OCI-LY7 (cell line): Measurements from ENCODE around the gene HSDL2. TPM values are rescaled to one million over a fixed set of nuclear protein-coding genes. Genes with fewer than 3 reads are reported as not detected.

ENCODE experiments used
- BruUV-seq: library from RNA; stranded (reverse); fragments of 400-500 nt; replicated peaks from 2 replicates; lab custom pipeline; 2021; lab: Mats Ljungman, UMichigan
- CTCF ChIA-PET: fragments of 300-600 bp; sonication (Branson Sonifier 250); formaldehyde crosslinking; loops from one replicate; lab custom pipeline; 2022; ENCODE audit warnings: antibody characterized with exemption; ENCODE audit not compliant: unreplicated experiment; lab: Charles Lee
- POLR2A ChIA-PET: fragments of 300-600 bp; sonication (Branson Sonifier 250); formaldehyde crosslinking; loops from one replicate; lab custom pipeline; 2022; ENCODE audit warnings: antibody characterized with exemption; lab: Charles Lee
- DNase-seq: peaks from one replicate; pipeline ENCODE4 v3.0.0-alpha.2; 2015; ENCODE audit warnings: low spot score
- H2AFZ ChIP-seq: fragments of 200-600 bp; sonication (generic), shearing (Covaris generic); 2 replicates; pipeline ENCODE4 v1.6.1; 2014; ENCODE audit warnings: mild to moderate bottlenecking, antibody characterized with exemption, low read length, moderate library complexity
- H3K27ac ChIP-seq: fragments of 200-600 bp; sonication (generic); 2 replicates; pipeline ENCODE4 v1.5.1; 2014; ENCODE audit warnings: mixed run types, low read depth, mild to moderate bottlenecking, moderate library complexity, low read length, inconsistent platforms; ENCODE audit not compliant: poor library complexity, severe bottlenecking
- H3K36me3 ChIP-seq: fragments of 200-600 bp; sonication (generic); 2 replicates; pipeline ENCODE4 v1.6.1; 2014; ENCODE audit warnings: mild to moderate bottlenecking, antibody characterized with exemption, low read length, moderate library complexity, mixed read lengths; ENCODE audit not compliant: insufficient read depth
- H3K4me1 ChIP-seq: fragments of 200-600 bp; sonication (generic); 2 replicates; pipeline ENCODE4 v1.5.1; 2014; ENCODE audit warnings: mild to moderate bottlenecking, low read length; ENCODE audit not compliant: insufficient read depth, poor library complexity, severe bottlenecking
- H3K4me2 ChIP-seq: fragments of 200-600 bp; sonication (generic); 2 replicates; pipeline ENCODE4 v1.6.1; 2014; ENCODE audit warnings: mild to moderate bottlenecking, low read length
- H3K4me3 ChIP-seq: fragments of 200-600 bp; sonication (generic); 2 replicates; pipeline ENCODE4 v1.5.1; 2014; ENCODE audit warnings: mild to moderate bottlenecking, low read depth, low read length; ENCODE audit not compliant: poor library complexity, severe bottlenecking
- H3K79me2 ChIP-seq: fragments of 200-600 bp; sonication (generic); 2 replicates; pipeline ENCODE4 v1.6.1; 2016; ENCODE audit warnings: low read depth, mild to moderate bottlenecking, low read length, moderate library complexity, mixed read lengths; ENCODE audit not compliant: insufficient read depth
- H3K9me2 ChIP-seq: fragments of 200-600 bp; sonication (generic); 2 replicates; pipeline ENCODE4 v1.6.1; 2016; ENCODE audit warnings: mild to moderate bottlenecking, low read length, mixed read lengths; ENCODE audit not compliant: insufficient read depth
- H3K9me3 ChIP-seq: fragments of 200-600 bp; sonication (generic); 2 replicates; pipeline ENCODE4 v1.6.1; 2014; ENCODE audit warnings: mild to moderate bottlenecking, mixed run types, low read length, mixed read lengths
- H4K20me1 ChIP-seq: fragments of 200-600 bp; sonication (generic); 2 replicates; pipeline ENCODE4 v1.6.1; 2014; ENCODE audit warnings: mild to moderate bottlenecking, antibody characterized with exemption, low read length, moderate library complexity, mixed read lengths; ENCODE audit not compliant: insufficient read depth
- EZH2phosphoT487 ChIP-seq: fragments of 200-600 bp; sonication (generic); IDR thresholded peaks from 2 replicates; pipeline ENCODE4 v1.6.1; 2018; ENCODE audit warnings: low read depth, borderline replicate concordance, mild to moderate bottlenecking, mixed run types, antibody characterized with exemption, low read length, moderate library complexity, mixed read lengths
- intact Hi-C: fragments of 100-400 bp; cut with micrococcal nuclease; formaldehyde crosslinking; loops from one replicate; pipeline ENCODE4 v1.10.0; 2022; ENCODE audit not compliant: unreplicated experiment
- total RNA-seq, 2 experiments: library from RNA; depleted of rRNA in 1 of 2; stranded (reverse); fragments of >200 nt in 1 of 2; shearing (Covaris generic) in 1 of 2; gene quantifications; 2 replicates each; pipeline ENCODE4 v1.2.3, GENCODE V29; 2014 to 2022
- TF ChIP-seq, protein P1 (sequence below): fragments of 200-600 bp; sonication (generic); conservative IDR thresholded peaks from 2 replicates; pipeline ENCODE4 v1.5.1; 2014; ENCODE audit warnings: mild to moderate bottlenecking, antibody characterized with exemption, low read length, moderate library complexity, mixed read lengths

HSDL2 gene
- total RNA-seq, 2 experiments from 2014 or later: 12.7 to 16.6 TPM

DNA sequence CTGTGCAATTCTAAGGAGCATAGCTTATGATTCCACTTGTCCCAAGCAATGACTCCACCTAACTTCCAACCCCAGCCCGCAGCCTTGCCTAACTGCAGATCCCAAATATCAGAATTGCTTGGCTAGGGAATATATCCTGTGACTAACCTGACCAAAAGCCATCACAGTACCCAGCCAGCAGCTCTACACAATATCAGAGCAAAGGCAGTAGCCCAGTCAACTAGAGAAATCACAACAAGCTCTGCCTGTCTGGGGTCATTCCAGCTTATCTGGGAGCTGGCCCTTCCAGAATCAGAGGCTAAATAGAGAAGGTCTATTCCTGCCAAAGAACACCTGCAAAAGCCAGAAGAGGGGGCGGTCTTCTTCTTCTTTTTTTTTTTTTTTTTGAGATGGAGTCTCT, 97.4 kb downstream of the HSDL2 start:
- no peaks in the 10 kb centered on the region for H3K9me3 ChIP-seq
- H4K20me1 ChIP-seq: no peaks in the 10 kb centered on the region
- no peak overlapping the region for H3K4me2 ChIP-seq
- no TSS peak for BruUV-seq
- H3K9me2 ChIP-seq: no peaks in the 10 kb centered on the region
- ChIA-PET CTCF (no interaction called here), POLR2A (interaction anchor here (0.6 to 1.6 kb wide), 3 partner anchors 14 to 321 kb away, joined by 3 to 4 read pairs (median 4); no protein-coding TSS in a partner anchor)
- H3K36me3 ChIP-seq: peaks cover 4% of the 10 kb centered on the region; the same call in 1 of the 2 replicates
- H3K27ac ChIP-seq: no peak overlapping the region
- intact Hi-C loops: no loop called here
- DNase-seq: no peak
- no peak for TF ChIP-seq EZH2phosphoT487
- TF ChIP-seq, protein P1, sequence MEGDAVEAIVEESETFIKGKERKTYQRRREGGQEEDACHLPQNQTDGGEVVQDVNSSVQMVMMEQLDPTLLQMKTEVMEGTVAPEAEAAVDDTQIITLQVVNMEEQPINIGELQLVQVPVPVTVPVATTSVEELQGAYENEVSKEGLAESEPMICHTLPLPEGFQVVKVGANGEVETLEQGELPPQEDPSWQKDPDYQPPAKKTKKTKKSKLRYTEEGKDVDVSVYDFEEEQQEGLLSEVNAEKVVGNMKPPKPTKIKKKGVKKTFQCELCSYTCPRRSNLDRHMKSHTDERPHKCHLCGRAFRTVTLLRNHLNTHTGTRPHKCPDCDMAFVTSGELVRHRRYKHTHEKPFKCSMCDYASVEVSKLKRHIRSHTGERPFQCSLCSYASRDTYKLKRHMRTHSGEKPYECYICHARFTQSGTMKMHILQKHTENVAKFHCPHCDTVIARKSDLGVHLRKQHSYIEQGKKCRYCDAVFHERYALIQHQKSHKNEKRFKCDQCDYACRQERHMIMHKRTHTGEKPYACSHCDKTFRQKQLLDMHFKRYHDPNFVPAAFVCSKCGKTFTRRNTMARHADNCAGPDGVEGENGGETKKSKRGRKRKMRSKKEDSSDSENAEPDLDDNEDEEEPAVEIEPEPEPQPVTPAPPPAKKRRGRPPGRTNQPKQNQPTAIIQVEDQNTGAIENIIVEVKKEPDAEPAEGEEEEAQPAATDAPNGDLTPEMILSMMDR: no peak
- H3K79me2 ChIP-seq: no peaks in the 10 kb centered on the region
- no peaks in the 10 kb centered on the region for H3K4me1 ChIP-seq
- H2AFZ ChIP-seq: no peak overlapping the region
- no peak overlapping the region for H3K4me3 ChIP-seq

DNA sequence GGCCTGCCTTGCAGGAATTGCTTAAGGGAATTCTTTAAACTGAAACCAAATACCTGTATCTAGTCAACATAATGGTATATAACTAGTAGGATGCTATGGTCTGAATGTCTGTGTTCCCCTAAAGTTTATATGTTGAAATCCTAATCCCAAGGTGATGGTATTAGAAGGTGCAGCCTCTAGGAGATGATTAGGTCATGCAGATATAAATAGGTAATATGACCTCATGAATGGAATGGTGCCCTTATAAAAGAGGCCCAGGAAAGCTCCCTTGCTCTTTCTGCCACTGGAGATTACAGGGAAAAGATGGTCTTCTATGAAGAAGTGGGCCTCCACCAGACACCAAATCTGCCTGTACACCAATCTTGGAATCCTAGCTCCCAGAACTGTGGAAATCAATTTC, 99.3 kb downstream of the HSDL2 start:
- Histone ChIP-seq H3K4me3 (no peak overlapping the region), H3K9me3 (no peaks in the 10 kb centered on the region), H2AFZ (no peak overlapping the region), H3K27ac (no peak overlapping the region), H3K36me3 (peaks cover 4% of the 10 kb centered on the region; the same call in 1 of the 2 replicates), H3K4me2 (no peak overlapping the region), H3K79me2 (no peaks in the 10 kb centered on the region), H4K20me1 (no peaks in the 10 kb centered on the region), H3K4me1 (no peaks in the 10 kb centered on the region), H3K9me2 (no peaks in the 10 kb centered on the region)
- DNase-seq: no peak
- ChIA-PET POLR2A (interaction anchor here (0.7 kb wide), 1 partner anchor 514 kb away, joined by 7 read pairs; no protein-coding TSS in a partner anchor), CTCF (no interaction called here)
- TF ChIP-seq EZH2phosphoT487: no peak
- TF ChIP-seq, protein P1: no peak
- no TSS peak for BruUV-seq
- intact Hi-C loops: no loop called here

DNA sequence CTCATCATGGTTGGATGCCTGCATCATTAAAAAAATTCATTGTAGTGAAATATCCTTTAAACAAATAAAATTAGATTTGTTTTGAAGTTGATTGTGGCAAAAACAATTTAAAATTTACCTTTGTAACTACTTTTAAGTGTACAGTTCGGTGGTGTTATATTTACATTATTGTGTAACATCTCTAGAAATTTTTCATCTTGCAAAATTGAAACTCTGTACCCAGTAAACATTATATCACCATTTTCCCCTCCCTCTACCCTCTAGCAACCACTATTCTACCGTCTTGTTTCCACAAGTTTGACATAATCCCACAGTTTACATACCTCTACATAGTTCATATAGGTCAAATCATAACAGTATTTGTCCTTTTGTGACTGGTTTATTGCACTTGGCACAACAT, 104.7 kb downstream of the HSDL2 start:
- Histone ChIP-seq H3K27ac (no peak overlapping the region), H3K4me3 (no peak overlapping the region), H3K79me2 (peaks cover 21% of the 10 kb centered on the region), H3K4me2 (no peak overlapping the region), H3K9me3 (no peaks in the 10 kb centered on the region), H4K20me1 (peaks cover 13% of the 10 kb centered on the region), H3K36me3 (no peaks in the 10 kb centered on the region), H3K4me1 (peaks cover 23% of the 10 kb centered on the region), H2AFZ (no peak overlapping the region), H3K9me2 (no peaks in the 10 kb centered on the region)
- TF ChIP-seq, protein P1: no peak
- TF ChIP-seq EZH2phosphoT487: no peak
- intact Hi-C loops: loop anchor here (5.0 to 10.0 kb wide), 2 partner anchors 233 to 340 kb away; partner anchors contain the start of gene INIP
- no peak for DNase-seq
- CTCF ChIA-PET: no interaction called here
- no TSS peak for BruUV-seq
- POLR2A ChIA-PET: interaction anchor here (1.4 to 1.6 kb wide), 2 partner anchors 16 to 26 kb away, joined by 3 to 5 read pairs; no protein-coding TSS in a partner anchor
